KBM-7 (cell line): ENCODE results near the gene CMIP.
"Not testable (repeated sequence)": the region's sequence is repeated elsewhere in the genome, so short reads cannot be mapped to it uniquely, and the experiment has no call there.

Experiments used
- DNase-seq: peaks from one replicate; pipeline ENCODE4 v3.0.0-alpha.2; 2015
- in situ Hi-C: fragments of 300-500 bp; cut with MboI; formaldehyde crosslinking; loops from 2 replicates; pipeline ENCODE4 v1.14.3; 2020; ENCODE audit warnings: low sequenced_read_pairs, low pct_unique_long_range_greater_than_20kb, mixed read lengths

The CMIP gene

GRCh38 chr16:81444448-81445121 lies at the start of gene CMIP:
Gene CMIP (plus strand): TSS chr16:81444808.
- in situ Hi-C loops = no loop called here
- DNase-seq = no peak

DNA sequence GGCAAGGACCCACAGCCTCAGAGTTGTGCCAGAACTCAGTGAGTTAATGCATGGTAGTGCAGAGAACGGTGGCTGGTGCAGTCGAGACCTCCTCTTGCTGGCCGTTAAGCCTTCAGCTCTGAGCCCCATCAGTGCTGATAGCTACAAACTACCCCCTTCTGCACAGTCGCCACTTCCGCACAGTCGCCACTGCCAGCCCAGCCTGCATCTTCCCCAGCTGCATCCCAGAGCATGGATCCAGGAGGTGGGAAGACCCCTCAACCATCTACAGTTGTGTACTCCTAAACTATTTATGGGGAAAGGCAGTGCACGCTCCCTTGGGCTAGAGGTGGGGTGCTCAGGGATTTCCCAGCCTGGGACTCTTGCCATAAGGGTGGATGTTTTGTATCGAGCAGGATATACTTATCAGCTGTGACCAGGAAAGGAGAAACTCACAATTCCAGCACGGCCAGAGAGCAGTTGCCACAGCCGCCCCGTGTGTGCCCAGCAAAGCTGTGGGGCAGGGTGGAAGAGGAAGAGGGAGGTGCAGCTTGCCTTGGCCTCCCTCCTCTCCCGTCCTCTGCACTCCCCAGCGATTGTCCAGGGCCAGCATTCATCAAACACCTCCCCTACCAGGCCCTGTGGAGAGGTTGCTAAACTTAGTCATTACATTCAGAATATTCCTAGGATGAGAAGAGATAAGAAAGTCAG lies 49.5 kb upstream of the CMIP start:
- in situ Hi-C loops = loop anchor here (25.0 kb wide), 1 partner anchor 317 kb away; no protein-coding TSS in a partner anchor
- no peak for DNase-seq

DNA sequence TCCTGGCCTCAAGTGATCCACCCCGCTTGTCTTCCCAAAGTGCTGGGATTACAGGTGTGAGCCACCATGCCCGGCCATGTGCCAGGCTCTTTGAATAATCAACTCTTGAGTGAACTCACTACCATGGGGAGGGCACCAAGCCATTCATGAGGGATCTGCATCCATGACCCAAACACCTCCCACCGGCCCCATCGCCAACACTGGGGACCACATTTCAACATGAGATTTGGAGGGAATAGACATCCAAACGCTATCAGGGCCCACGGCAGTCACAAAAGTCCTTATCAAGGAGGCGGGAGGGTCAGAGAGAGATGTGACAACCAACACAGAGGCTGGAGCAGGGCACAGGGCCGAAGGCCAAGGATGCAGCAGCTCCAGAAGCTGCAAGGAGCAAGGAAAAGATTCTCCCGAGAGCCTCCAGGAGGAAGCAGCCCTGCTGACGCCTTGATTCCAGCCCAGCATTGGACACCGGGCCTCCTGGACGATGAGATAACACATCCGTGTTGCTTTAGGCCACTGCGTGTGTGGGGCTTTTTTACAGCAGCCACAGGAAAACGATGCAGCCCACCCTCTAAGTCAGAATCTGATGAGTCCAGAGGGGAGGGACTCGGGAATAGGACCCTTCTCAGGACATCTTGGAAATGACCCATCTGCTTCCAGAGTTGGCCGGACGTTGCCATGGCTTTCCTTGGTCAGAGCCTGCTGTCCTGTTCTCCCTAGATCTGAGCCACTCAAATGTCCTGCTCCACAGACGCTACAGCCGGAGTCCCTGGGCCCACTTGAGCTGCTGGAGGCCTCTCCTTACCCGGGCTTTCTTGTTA lies 47.3 kb upstream of the CMIP start:
- DNase-seq = no peak
- in situ Hi-C loops = loop anchor here (25.0 kb wide), 1 partner anchor 315 kb away; no protein-coding TSS in a partner anchor

DNA sequence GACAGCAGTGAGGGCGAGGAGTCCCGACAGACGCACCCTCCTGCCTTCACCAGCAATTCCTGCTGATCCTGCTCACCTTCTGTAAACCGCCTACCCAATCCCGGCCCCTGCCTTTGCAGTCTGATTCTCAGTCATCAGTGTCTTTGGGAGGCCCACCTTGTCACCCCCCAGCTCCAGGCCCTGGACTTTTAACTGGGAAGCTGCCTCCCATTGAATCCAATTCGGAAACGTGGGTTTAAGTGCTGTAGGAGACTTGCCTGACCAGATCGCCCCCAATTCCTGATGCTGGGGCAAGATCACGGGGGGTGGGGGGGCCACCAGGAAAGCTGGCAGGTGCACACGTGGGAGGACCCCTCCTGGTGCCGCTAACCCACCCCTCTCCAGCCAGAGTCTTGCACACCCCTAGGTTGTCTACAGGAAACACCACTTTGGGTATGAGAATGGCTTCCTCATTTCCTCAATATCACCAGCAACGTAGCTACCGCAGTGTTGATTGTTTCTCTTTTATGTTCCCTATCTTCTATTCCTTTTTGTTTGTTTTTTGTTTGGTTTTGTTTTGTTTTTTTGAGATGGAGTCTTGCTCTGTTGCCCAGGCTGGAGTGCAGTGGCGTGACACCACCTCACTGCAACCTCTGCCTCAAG lies 46.6 kb upstream of the CMIP start:
- in situ Hi-C loops = loop anchor here (25.0 kb wide), 1 partner anchor 314 kb away; no protein-coding TSS in a partner anchor
- DNase-seq = peak; percentile 11

- no peak for DNase-seq
- in situ Hi-C loops = loop anchor here (25.0 kb wide), 1 partner anchor 312 kb away; no protein-coding TSS in a partner anchor
Measured at GRCh38 chr16:81399909-81400308, 44.7 kb upstream of the CMIP start.

DNA sequence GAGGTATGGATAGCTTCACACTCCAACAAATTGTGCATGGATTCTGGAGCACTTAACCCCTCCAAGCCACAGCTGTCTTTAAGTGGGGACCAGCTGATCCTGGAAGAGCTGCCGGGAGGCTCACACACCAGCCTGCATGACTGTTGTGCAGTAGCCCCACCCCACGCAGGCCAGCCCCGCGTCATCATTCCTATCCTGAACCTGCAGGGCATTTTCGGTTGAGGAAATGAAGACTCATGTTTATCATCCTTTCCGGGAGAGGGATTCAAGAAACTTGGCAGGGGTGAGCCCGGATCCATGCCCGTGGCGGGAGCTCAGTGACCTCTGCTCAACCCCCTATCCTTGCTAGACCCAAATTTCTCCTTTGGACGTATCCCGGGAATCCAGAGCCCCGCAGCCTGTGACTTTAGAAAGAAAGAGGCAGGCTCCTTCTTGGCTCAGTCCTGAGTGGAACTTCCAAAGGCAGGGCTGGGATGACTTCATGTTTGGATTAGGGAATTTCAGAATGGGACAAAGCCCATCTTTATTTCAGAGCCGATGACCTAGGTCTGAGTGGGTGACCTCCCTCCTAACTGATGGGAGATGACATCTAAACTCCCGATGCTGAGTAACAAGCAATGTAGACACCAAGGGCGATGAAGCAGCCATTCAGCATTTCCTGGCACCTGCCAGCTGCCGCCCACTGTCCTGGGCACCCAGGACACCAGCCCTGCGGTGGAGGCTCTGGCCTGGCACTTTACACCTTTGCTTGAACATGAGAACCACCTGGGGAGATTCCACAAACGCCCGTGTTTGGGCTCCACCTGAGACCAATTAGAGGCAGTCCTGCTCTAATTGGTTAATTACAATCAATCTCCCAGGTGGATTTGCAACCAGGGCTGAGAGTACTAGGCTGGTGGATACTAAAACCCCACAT lies 43.3 kb upstream of the CMIP start:
- no peak for DNase-seq
- in situ Hi-C loops = no loop called here

DNA sequence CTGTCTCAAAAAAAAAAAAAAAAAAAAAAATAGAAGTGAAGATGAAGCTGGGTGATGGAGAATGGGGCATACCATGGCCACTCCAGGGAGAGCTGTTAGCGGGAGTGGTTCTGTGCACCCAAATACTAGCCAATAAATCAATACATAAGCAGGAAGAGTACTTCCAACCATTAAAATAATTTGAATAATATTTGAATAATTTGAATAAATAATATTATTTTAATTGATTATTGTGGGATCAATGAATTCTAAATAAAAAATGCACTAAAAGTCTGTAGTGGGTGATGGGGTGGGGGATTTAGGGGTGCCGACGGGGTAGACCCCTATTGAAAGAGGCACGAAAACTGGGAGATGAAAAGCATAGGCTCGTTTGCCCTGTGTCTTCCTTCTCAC lies 41.4 kb upstream of the CMIP start:
- in situ Hi-C loops = no loop called here
- DNase-seq = no peak

DNA sequence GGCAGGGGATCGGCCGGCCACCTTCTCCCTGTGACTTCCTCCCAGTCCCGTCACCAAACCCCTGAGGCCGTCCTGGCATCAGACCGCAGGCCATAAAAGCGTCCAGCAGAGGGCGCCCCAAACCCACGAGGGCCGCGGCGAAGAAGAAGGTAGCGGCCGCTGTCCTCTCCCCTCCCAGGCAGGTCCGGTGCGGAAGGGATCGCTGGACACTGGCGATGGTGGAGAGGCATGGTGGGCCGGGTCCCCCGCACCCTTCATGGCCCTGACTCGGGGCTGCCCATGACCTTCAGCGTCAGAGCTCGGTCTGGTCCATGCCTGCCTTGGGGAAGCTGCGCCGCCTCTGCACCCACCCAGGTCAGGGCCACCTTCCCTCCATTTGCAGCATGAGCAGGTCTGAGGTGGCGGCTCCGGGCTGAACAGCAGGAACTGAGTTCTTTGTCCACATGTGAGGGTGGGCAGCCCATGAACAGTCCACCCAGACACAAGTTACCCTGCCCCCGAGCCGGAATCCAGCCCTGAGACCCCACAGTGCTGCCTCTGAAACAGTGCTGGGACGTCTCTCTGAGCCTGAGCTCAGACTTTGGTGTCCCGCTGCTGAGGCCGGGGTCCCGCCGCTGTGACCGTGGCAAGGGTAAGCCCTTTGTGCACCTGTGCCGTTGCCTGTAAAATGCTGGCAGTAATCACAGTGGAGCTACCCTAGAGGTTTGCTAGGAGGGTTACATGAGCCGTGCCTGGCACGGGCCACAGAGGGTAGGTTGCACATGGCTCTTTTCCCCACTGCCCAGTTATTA lies 40.8 kb upstream of the CMIP start:
- peak; percentile 90 for DNase-seq
- in situ Hi-C loops = no loop called here

GRCh38 chr16:81405002-81405401 lies 39.6 kb upstream of the CMIP start:
- in situ Hi-C loops, DNase-seq: not testable (repeated sequence)

DNA sequence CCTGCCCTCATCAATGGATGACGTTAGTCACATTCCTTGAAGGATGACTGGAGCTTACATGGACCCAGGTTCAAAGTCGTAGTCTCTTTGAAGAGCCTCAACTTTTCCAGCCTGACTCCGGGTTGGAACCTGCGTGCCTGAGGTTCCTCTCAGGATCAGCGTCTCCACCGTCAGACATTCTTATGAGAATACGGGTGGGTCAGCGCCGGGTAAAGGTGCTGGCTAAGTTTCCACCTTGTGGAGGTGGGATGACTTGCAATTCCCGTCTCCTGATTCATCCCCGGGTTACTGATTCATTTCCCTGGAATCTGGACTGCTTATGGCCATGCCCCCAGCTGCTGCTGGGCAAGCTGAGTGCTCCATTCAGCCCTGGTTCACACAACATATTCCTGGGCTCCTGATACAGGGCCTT lies 38.9 kb upstream of the CMIP start:
- in situ Hi-C loops = no loop called here
- DNase-seq = no peak

- no peak for DNase-seq
- in situ Hi-C loops = no loop called here
Measured at GRCh38 chr16:81408409-81408950, 36.1 kb upstream of the CMIP start.

DNA sequence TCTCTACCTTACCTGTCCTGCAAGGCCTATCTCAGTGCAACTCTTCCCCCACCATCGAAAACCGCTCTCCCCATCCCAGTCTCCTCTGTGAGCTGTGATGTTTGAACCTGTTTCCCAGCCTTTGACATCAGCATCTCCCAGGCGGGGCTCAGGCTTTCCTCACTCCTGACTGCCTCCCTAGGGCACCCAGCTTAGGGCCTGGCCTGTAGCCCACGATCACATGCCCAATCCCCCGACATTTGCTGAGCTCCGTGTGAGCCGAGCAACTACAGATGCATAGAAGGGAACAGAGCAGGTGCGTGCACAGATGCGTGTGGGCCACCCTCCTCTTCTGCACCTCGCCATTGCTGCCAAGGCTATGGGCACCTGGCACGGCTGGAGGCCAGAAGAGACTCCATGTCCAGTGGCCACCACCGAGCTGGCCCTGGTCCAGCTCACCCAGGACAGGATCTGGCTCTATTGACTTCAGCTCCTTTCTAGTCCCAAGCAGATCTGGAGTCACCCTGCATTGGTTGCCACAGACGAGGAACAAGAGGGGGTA lies 35.5 kb upstream of the CMIP start:
- DNase-seq = no peak

DNA sequence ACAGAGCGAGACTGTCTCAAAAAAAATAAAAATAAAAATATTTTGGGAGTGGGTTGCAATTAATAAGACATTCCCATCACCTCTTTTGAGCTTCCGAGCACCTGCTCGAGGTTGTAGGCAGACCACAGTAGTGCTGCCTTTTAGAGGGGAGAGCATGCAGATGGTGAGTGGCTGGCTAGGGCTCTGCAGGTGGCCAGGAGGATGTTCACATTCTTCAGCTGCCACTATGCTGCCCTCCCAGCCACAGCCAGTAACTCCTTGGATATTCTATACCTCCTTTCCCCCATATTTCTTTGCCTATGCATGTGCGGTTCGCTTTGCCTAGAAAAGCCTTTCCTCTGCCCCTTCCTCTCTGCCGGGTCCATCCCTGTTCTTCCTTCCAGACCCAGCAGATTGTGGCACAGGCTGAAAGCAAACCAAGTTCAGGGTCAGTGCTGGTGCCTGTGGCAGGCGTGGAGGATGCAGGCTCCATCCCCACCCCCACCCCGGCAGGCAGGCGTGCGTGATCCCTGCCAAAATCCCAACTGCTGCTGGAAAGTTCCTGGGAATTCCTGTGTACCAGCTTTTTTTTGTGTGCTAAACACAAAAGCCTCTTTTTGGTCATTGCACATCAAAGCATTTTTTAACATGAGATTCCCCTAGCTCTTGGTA lies 33.8 kb upstream of the CMIP start:
- in situ Hi-C loops = no loop called here
- DNase-seq = no peak

More for the DNA sequence above, 35.5 kb upstream of the CMIP start:
- in situ Hi-C loops = no loop called here

- DNase-seq = no peak
- in situ Hi-C loops = no loop called here
Measured at GRCh38 chr16:81413245-81413990, 31.2 kb upstream of the CMIP start.

DNA sequence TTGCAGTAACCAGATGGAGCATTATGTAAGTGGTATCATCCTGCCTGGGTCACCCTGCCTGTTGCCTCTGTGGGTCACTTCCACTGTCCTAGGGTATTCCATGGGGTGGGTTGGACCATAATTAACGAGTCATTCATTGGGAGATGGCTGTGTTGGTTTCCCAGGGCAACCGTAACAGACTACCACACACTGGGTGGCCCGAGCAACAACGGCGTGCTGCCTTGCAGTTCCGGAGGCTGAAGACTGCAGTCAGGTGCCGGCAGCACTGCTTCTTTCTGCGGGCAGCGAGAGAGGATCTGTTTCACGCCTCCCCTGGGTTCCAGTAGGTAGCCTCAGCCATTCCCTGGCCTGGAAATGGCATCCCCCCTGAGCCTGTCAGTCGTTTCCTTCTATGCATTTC lies 28.9 kb upstream of the CMIP start:
- no peak for DNase-seq
- in situ Hi-C loops = no loop called here

DNA sequence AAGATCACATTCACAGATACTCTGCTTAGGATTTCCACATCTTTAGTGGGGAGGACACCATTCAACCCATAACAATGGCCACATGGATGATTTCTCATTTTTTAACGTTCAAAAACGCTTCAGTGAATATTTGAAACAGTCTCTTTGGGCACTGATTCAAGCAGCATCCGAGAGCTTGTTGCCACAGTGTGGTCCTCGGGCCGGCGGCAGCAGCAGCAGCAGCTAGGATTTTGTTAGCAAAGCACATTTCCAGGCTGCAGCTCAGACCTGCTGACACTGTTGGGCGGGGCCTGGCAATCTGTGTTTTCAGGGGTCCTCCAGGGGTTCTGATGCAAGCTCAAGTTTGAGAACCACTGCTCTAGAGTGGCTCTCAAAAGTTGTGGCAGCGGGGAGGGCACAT lies 27.9 kb upstream of the CMIP start:
- DNase-seq = no peak
- in situ Hi-C loops = no loop called here
